NOMO-1 treated with dmso at 0.1 percent for 144 hours (cell line): ENCODE data around the gene OR10H4.
"Not testable (repeated sequence)": the region's sequence is repeated elsewhere in the genome, so short reads cannot be mapped to it uniquely, and the experiment has no call there.

ENCODE experiments used
- DNase-seq: peaks from one replicate; lab custom pipeline; 2025; ENCODE audit not compliant: unreplicated experiment; lab: John Stamatoyannopoulos, UW

The OR10H4 gene

GRCh38 chr19:15948223-15949058, at the start of gene OR10H4:
OR10H4 (plus strand) TSS chr19:15949008; CDS start chr19:15949008, 0 bp downstream.
- DNase-seq, result no peak

- not testable (repeated sequence) for DNase-seq
Measured at GRCh38 chr19:15899561-15899960, 49.2 kb upstream of the OR10H4 start.

GRCh38 chr19:15900032-15900431, 48.8 kb upstream of the OR10H4 start:
- DNase-seq, result not testable (repeated sequence)

- no peak for DNase-seq
Measured at GRCh38 chr19:15900504-15900903, 48.3 kb upstream of the OR10H4 start.

GRCh38 chr19:15902254-15902653, 46.6 kb upstream of the OR10H4 start:
- no peak for DNase-seq

GRCh38 chr19:15902898-15903297, 45.9 kb upstream of the OR10H4 start:
- DNase-seq, result not testable (repeated sequence)

GRCh38 chr19:15905026-15905425, 43.8 kb upstream of the OR10H4 start:
- no peak for DNase-seq

GRCh38 chr19:15911599-15912235, 37.1 kb upstream of the OR10H4 start:
- no peak for DNase-seq

GRCh38 chr19:15913384-15913783, 35.4 kb upstream of the OR10H4 start:
- DNase-seq, result no peak

GRCh38 chr19:15913830-15914229, 35.0 kb upstream of the OR10H4 start:
- no peak for DNase-seq

- DNase-seq, result no peak
Measured at GRCh38 chr19:15915109-15915508, 33.7 kb upstream of the OR10H4 start.

GRCh38 chr19:15919243-15919642, 29.6 kb upstream of the OR10H4 start:
- DNase-seq, result no peak

GRCh38 chr19:15922021-15922420, 26.8 kb upstream of the OR10H4 start:
- no peak for DNase-seq

GRCh38 chr19:15923702-15924101, 25.1 kb upstream of the OR10H4 start:
- DNase-seq, result no peak

GRCh38 chr19:15926484-15926883, 22.3 kb upstream of the OR10H4 start:
- DNase-seq, result no peak

- DNase-seq, result no peak
Measured at GRCh38 chr19:15928321-15928720, 20.5 kb upstream of the OR10H4 start.

- DNase-seq, result not testable (repeated sequence)
Measured at GRCh38 chr19:15933761-15934331, 15.0 kb upstream of the OR10H4 start.

- no peak for DNase-seq
Measured at GRCh38 chr19:15934332-15935078, 14.3 kb upstream of the OR10H4 start, which contains the start of gene CYP4F11. CYP4F11 (minus strand) TSS chr19:15934529; CDS start chr19:15934408, 121 bp downstream.

- no peak for DNase-seq
Measured at GRCh38 chr19:15935167-15935702, 13.6 kb upstream of the OR10H4 start.

- DNase-seq, result no peak
Measured at GRCh38 chr19:15936173-15936572, 12.6 kb upstream of the OR10H4 start.

- DNase-seq, result no peak
Measured at GRCh38 chr19:15936950-15937349, 11.9 kb upstream of the OR10H4 start.
